GM12878 (cell line): Measurements from ENCODE around the gene PDXP. TPM values are rescaled to one million over a fixed set of nuclear protein-coding genes. Genes with fewer than 3 reads are reported as not detected.

Experiments
- ATAC-seq: fragments of 200-7000 bp; cut with Tn5 transposase; 3 replicates; pipeline ENCODE4 v1.9.1; 2020; ENCODE audit warnings: mild to moderate bottlenecking, moderate library complexity
- BruUV-seq: library from RNA; stranded (reverse); fragments of 400-500 nt; replicated peaks from 2 replicates; lab custom pipeline; 2021; lab: Mats Ljungman, UMichigan
- CTCF ChIA-PET: fragments of 300-600 bp; sonication (Branson Sonifier 250); formaldehyde crosslinking; extraction: SDS; loops from one replicate; lab custom pipeline; 2021; ENCODE audit warnings: inconsistent platforms; lab: Yijun Ruan, JAX
- POLR2A ChIA-PET: fragments of 350-600 bp; formaldehyde crosslinking; extraction: SDS; loops from one replicate; lab custom pipeline; 2021; ENCODE audit warnings: inconsistent platforms; lab: Charles Lee
- RAD21 ChIA-PET: fragments of 300-600 bp; sonication (Branson Sonifier 250); formaldehyde crosslinking; loops from one replicate; lab custom pipeline; 2023; ENCODE audit warnings: antibody characterized with exemption; ENCODE audit not compliant: unreplicated experiment; lab: Charles Lee
- SMC1A ChIA-PET: fragments of 300-600 bp; sonication (Branson Sonifier 250); formaldehyde crosslinking; loops from one replicate; lab custom pipeline; 2023; ENCODE audit not compliant: unreplicated experiment, uncharacterized antibody; lab: Charles Lee
- DNase-seq: peaks from one replicate; pipeline ENCODE4 v3.0.0-alpha.2; 2011; ENCODE audit warnings: low read depth, low spot score
- FAIRE-seq: peaks from 3 replicates; lab custom pipeline; 2011; peaks lifted over from hg19 to GRCh38; lab: Jason Lieb, UNC
- H2AFZ ChIP-seq: 2 replicates; pipeline ENCODE4 v1.6.0; 2011; ENCODE audit warnings: low read depth, low read length, control low read depth; ENCODE audit not compliant: control insufficient read depth
- H3K27ac ChIP-seq: 2 replicates; pipeline ENCODE4 v1.5.1; 2011; ENCODE audit warnings: control low read depth; ENCODE audit not compliant: control insufficient read depth, insufficient read depth
- H3K27me3 ChIP-seq, 2 experiments: replicated peaks in 1 of 2; 2 replicates each; pipeline versions ENCODE4 v1.6.0 to v1.6.1; 2011; ENCODE audit warnings: low read length in 1 of 2; ENCODE audit not compliant: control insufficient read depth in 2 of 2, insufficient read depth in 2 of 2
- H3K36me3 ChIP-seq, 2 experiments: 2 replicates each; pipeline ENCODE4 v1.5.1; 2011; ENCODE audit warnings: low read length in 1 of 2; ENCODE audit not compliant: control insufficient read depth in 2 of 2, insufficient read depth in 2 of 2
- H3K4me1 ChIP-seq: 2 replicates; pipeline ENCODE4 v1.6.1; 2011; ENCODE audit warnings: mild to moderate bottlenecking, low read length, moderate library complexity, mixed read lengths; ENCODE audit not compliant: control insufficient read depth, insufficient read depth
- H3K4me2 ChIP-seq: 2 replicates; pipeline ENCODE4 v1.6.0; 2011; ENCODE audit warnings: control low read depth; ENCODE audit not compliant: control insufficient read depth, insufficient read depth
- H3K4me3 ChIP-seq: fragments of 200-600 bp; sonication (generic); 2 replicates; pipeline ENCODE4 v1.5.1; 2016
- H3K79me2 ChIP-seq: 2 replicates; pipeline ENCODE4 v1.6.0; 2011; ENCODE audit warnings: low read length; ENCODE audit not compliant: control insufficient read depth, insufficient read depth
- H3K9ac ChIP-seq: 2 replicates; pipeline ENCODE4 v1.8.0; 2011; ENCODE audit warnings: low read length, control low read depth, mixed read lengths; ENCODE audit not compliant: control insufficient read depth, insufficient read depth
- H3K9me3 ChIP-seq: replicated peaks from 3 replicates; pipeline ENCODE4 v1.5.1; 2011; ENCODE audit warnings: mild to moderate bottlenecking, low read length; ENCODE audit not compliant: control insufficient read depth, insufficient read depth
- H4K20me1 ChIP-seq: 2 replicates; pipeline ENCODE4 v1.6.0; 2011; ENCODE audit not compliant: control insufficient read depth, insufficient read depth
- ATF3 ChIP-seq: IDR thresholded peaks from 2 replicates; pipeline ENCODE4 v1.6.1; 2011; ENCODE audit warnings: low read depth, mild to moderate bottlenecking, low read length, moderate library complexity, borderline replicate concordance; ENCODE audit errors: extremely low read depth
- ETV6 ChIP-seq, 2 experiments: fragments of 450-650 bp in 1 of 2; IDR thresholded peaks in 1 of 2; conservative IDR thresholded peaks in 1 of 2; 2 replicates each; pipeline ENCODE4 v1.6.1; 2014; ENCODE audit warnings: antibody characterized with exemption in 1 of 2, borderline replicate concordance in 1 of 2, low read depth in 1 of 2, mild to moderate bottlenecking in 1 of 2, moderate library complexity in 1 of 2
- MYB ChIP-seq: fragments of 150-350 bp; IDR thresholded peaks from 2 replicates; pipeline ENCODE4 v1.6.1; 2014; ENCODE audit warnings: mild to moderate bottlenecking, low read depth, low read length, borderline replicate concordance
- NR2C1 ChIP-seq: fragments of 450-650 bp; IDR thresholded peaks from 2 replicates; pipeline ENCODE4 v1.6.1; 2017; ENCODE audit warnings: antibody characterized with exemption, mild to moderate bottlenecking, moderate library complexity
- POLR2AphosphoS5 ChIP-seq: IDR thresholded peaks from 2 replicates; pipeline ENCODE4 v1.6.1; 2011; ENCODE audit warnings: mild to moderate bottlenecking, low read length, inconsistent platforms
- TCF3 ChIP-seq: IDR thresholded peaks from 2 replicates; pipeline ENCODE4 v1.6.1; 2012; ENCODE audit warnings: low read depth, mild to moderate bottlenecking, low read length, borderline replicate concordance; ENCODE audit not compliant: insufficient read depth
- ZNF622 ChIP-seq: fragments of 450-650 bp; IDR thresholded peaks from 2 replicates; pipeline ENCODE4 v1.6.1; 2017; ENCODE audit warnings: mild to moderate bottlenecking, inconsistent platforms
- ZZZ3 ChIP-seq: IDR thresholded peaks from 2 replicates; pipeline ENCODE4 v1.6.1; 2011; ENCODE audit warnings: low read depth; ENCODE audit not compliant: control insufficient read depth, insufficient read length
- WGBS: methylation state at CpG from one replicate; pipeline ENCODE4 v1.1.6; 2016; ENCODE audit warnings: low lambda C conversion rate; ENCODE audit not compliant: insufficient replicate concordance, insufficient coverage; ENCODE audit errors: missing lambda C conversion rate; 5-methylcytosine and 5-hydroxymethylcytosine counted together
- in situ Hi-C: fragments of 300-500 bp; cut with MboI; formaldehyde crosslinking; loops from 9 replicates; pipeline ENCODE4 v1.14.3; 2018; ENCODE audit warnings: mixed read lengths
- intact Hi-C: fragments of 100-400 bp; cut with micrococcal nuclease; formaldehyde crosslinking; loops from one replicate; pipeline ENCODE4 v1.14.2; 2022; ENCODE audit not compliant: unreplicated experiment
- polyA plus RNA-seq, 11 experiments: library from polyadenylated mRNA; depleted of rRNA in 4 of 11; unstranded in 6 of 11; stranded (reverse) in 5 of 11; fragments of >200 nt; fragmentation: Nextera tagmentation in 4 of 11; fragmentation: Illumina TruSeq in 1 of 11; extraction: Ambion mirVana in 4 of 11; extraction: Trizol in 1 of 11; gene quantifications; 1 replicate in 1 of 11; 2 replicates in 10 of 11; pipeline versions ENCODE4 v1.2.1 to v1.2.3, GENCODE V29; 2011 to 2016; ENCODE audit warnings: inconsistent platforms in 2 of 11, missing spikeins in 2 of 11, low read depth in 1 of 11
- total RNA-seq, 4 experiments: library from RNA; depleted of rRNA in 3 of 4; stranded (reverse); fragments of >200 nt in 3 of 4; fragmentation: Illumina TruSeq in 1 of 4; extraction: Trizol in 1 of 4; gene quantifications; 2 replicates each; pipeline versions ENCODE4 v1.2.1 to v1.2.3, GENCODE V29; 2013 to 2021

Gene PDXP
- total and polyA plus RNA-seq, 10 of the 15 experiments (the other 5 are each of a cell fraction or from before 2014, with no cell fraction given), result 4.4 to 56.7 (median 34.6) TPM

GRCh38 chr22:37624017-37624365, 34.5 kb upstream of the PDXP start (continued):
- TF ChIP-seq MYB (no peak), POLR2AphosphoS5 (no peak), NR2C1 (no peak)

GRCh38 chr22:37624876-37625275, 33.6 kb upstream of the PDXP start:
- H3K9ac ChIP-seq, result no peak overlapping the region
- TF ChIP-seq ATF3 (no peak), TCF3 (no peak), ZNF622 (no peak), ETV6 (conservative IDR thresholded peaks at IDR 0.05 in 1 of 2, IDR thresholded peaks at IDR 0.05 in 1 of 2; ENCODE audit: borderline replicate concordance in 1 of 2, low read depth in 1 of 2) (no peak), ZZZ3 (no peak)
- TF ChIP-seq, all 136 proteins: peak for 0
- Histone ChIP-seq H3K27me3 (no peaks in the 10 kb centered on the region), H3K4me3 (no peak overlapping the region), H3K36me3 (peaks cover 20 to 23% of the 10 kb centered on the region in 2 experiments), H3K4me1 (peaks cover 27% of the 10 kb centered on the region), H3K4me2 (no peak overlapping the region), H4K20me1 (no peaks in the 10 kb centered on the region), H2AFZ (no peak overlapping the region), H3K79me2 (no peaks in the 10 kb centered on the region), H3K9me3 (no peaks in the 10 kb centered on the region), H3K27ac (no peak overlapping the region)
- FAIRE-seq (no peak), DNase-seq (no peak), ATAC-seq (no peak)
- SMC1A ChIA-PET, result interaction anchor here (0.6 to 5.9 kb wide), 9 partner anchors 11 to 1373 kb away, joined by 3 to 69 read pairs (median 7); partner anchors contain the start of genes PDXP and SH3BP1
- intact Hi-C loops, result no loop called here
- in situ Hi-C loops, result loop anchor here (5.0 kb wide), 1 partner anchor 57 kb away; no protein-coding TSS in a partner anchor
- RAD21 ChIA-PET, result interaction anchor here (1.1 to 7.1 kb wide), 6 partner anchors 9 to 61 kb away, joined by 3 to 76 read pairs (median 20); partner anchors contain the start of genes LGALS1, NOL12, PDXP and SH3BP1
- POLR2A ChIA-PET, result interaction anchor here (1.4 to 5.0 kb wide), 6 partner anchors 9 to 57 kb away, joined by 3 to 45 read pairs (median 14); partner anchors contain the start of genes GGA1 and SH3BP1
- CTCF ChIA-PET, result interaction anchor here (1.4 to 14.9 kb wide), 6 partner anchors 9 to 238 kb away, joined by 5 to 275 read pairs (median 104); partner anchors contain the start of genes GGA1, LGALS1, NOL12 and PDXP
- 100% methylated on average over 5 of the region's 7 CpGs for WGBS
- no TSS peak for BruUV-seq
